Central memory CD4-positive, alpha-beta T cell (primary cell): ENCODE measurements around the gene RASSF8.
A peak's percentile ranks its signal among the peaks of the same experiment; 100 is the strongest.

Experiments used
- DNase-seq: peaks from one replicate; pipeline ENCODE4 v3.0.0; 2022

RASSF8 gene

GRCh38 chr12:26112703-26113147 is 154.2 kb downstream of the RASSF8 start:
- no peak for DNase-seq

DNA sequence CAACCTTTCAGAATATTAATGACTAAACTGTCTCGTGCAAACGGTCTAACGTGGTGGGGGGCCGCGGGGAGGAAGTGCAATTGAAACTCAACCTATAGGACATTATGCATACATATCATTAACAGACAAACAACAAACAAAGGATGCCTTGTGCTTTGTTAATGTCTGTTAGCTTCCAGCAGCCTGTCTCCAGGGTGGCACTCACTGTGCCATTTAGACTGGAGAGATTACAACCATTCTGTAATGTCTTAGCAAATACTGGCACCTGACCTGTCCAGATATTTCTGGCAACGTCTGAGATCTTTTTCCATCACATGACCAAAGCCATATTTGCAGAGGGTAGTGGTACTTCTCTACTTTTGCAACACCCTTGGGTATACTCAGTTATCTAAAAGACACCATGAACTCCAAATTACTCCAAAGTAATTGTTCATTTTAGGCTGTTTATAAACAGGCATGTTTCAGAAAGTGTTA is 154.7 kb downstream of the RASSF8 start:
- DNase-seq: no peak

DNA sequence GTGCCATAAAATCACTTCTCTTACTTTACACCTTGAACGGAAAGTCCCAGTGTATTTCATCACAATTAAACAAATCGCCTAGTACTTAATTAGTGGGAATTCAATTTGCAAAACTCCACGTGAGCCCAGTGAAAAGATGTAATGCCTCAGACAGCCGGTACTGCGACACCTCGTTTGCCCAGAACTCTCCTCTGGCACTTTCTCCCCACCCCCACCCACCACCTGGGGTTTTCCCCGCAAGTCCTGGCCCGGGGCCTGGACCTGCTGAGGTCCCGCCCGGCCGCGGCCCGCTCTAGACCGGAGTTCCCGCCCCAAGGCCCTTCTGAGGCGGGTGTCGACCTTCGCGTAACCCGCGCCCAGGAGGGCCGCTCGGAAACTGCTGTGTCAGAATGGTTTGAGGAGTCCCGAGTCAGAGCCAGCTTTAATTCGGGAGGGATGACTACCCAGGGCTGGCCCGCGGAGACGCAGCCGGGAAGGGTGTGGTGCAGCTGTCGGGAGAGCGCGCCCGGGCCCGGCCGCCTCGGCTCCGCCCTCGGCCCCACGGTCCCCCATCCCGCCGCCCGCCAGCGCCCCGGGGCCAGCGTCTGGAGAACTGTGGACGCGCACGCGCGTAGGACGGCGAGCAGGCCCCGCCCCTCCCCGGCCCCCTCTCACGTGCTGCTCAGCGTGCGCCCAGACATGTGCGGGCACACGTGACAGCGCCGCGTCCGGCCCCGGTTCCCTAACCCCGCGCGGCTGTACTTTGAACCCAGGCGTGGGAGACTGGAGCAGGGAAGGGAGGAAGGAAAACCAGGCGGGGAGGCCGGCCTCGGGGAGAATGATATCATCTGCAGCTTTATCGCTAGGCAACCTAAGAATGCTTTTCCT is 155.6 kb downstream of the RASSF8 start:
- DNase-seq: peak; percentile 42

DNA sequence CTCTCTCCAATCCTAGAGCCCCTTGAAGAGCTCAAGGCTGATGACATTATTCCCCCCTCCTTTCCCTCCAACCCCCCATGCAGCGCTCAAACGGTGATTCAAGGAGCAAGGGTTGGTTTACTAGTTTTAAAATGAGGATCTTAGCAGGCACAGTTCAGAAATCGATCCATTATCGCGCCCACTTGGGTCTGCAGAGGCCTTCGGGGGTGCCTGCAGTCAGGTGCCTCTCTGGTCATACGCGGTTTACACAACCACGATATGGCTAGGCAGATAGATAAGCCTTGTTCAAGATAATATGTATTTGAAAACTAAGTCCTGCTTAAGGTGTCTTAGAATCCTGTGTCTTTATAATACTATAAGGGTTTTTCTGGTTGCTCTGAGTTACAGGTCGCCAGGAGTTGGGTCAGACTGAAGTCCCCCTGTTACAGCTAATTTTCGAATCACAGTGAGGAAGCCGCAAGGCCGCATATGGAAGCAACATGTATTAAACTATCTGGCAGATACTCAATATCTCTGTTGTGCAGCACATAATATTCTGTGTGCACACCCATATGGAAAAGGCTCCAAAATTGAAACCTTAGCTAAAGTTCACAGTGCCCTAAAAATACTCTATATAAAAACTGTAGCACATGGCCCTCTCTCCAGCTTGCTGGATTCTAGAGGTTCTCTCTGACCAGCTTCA is 156.4 kb downstream of the RASSF8 start:
- no peak for DNase-seq

DNA sequence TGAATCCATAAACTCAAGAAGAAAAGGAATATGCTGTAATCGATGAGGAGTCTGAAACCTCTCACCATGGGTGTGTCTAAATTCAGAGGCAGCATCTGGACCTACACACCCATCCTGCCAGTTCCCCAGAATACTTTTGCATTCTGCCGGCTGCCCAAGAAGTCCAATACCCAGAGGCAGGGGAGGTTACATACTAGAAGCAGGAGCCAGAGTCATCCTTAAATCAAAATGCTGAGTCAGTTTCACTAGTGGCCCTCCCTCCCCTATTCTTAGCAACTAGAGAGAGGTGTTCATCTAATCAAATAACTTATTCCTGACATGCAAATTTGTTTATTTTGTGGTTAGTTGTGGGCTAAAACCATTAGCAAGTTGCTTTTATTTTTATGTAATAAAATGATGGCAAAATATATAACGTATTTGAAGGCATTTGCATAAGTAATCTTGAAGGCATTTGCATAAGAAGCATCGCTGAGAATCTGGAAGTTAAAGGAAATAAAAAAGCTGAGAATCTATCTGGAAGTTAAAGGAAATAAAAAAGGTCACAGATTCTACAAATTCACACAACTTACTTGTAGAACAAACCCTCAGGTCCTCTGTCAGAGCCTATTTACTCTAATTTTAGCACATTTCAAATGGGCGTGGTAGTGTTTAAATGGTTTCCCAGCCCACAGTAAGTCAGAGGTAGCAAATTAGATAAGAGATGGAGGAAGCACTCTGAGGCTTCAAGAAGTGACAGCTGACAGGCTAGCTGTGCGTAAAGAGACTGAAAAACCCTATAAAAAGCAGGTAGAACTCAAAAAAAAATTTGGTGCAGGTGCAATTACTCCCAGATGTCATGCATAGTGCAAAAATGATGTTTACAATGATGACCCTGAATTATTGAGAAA is 158.6 kb downstream of the RASSF8 start:
- no peak for DNase-seq

DNA sequence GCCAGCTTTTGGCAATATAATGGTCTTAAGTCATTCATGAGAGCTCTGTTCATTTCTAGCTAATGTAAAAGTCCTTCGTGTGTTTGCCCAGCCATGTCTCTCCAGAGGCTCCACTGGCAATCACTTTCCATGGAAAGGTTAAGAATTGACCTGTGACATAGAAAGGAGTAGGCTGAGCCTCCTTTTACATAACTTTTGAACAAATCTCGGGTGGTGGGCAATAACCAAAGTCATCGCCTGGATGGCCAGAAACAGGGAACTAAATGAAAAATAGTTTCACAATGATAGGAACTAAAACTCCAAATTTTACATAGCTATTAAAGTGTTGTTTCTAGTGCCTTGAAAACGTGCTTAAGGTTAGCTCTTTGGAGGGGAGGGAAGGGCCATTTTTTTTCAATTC is 159.8 kb downstream of the RASSF8 start:
- no peak for DNase-seq

DNA sequence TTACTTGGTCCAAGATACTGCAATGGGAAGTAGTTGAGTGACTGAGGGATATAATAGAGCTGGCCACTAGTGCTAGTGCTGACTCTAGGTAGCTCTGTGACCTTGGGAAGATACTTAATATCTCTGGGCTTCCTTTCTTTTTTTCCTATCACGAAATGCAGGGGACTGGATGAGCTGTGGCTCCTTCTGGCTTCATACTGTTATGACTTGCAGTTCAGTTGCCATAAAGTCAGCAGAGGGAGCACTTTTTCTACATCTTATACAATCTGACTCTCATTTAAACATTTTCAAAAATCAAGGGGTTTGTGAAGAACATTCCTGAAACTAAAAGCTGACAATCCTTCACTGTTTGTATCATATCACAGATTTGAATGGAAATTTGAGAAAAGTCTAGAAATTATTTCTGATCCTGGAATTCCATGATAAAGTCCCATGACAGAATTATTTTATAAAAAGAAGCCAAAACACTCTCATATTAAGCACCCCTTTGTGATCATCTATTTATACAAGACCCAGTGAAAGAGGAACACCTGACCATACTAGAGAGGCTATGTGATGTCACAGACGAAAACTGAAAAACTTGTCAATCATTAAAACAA is 161.0 kb downstream of the RASSF8 start:
- DNase-seq: no peak

- no peak for DNase-seq
These were observed 162.2 kb downstream of the RASSF8 start for GRCh38 chr12:26120561-26121274.

- no peak for DNase-seq
These were observed 163.0 kb downstream of the RASSF8 start for GRCh38 chr12:26121323-26122060.

GRCh38 chr12:26122061-26122680 is 163.7 kb downstream of the RASSF8 start:
- DNase-seq: peak; percentile 18

DNA sequence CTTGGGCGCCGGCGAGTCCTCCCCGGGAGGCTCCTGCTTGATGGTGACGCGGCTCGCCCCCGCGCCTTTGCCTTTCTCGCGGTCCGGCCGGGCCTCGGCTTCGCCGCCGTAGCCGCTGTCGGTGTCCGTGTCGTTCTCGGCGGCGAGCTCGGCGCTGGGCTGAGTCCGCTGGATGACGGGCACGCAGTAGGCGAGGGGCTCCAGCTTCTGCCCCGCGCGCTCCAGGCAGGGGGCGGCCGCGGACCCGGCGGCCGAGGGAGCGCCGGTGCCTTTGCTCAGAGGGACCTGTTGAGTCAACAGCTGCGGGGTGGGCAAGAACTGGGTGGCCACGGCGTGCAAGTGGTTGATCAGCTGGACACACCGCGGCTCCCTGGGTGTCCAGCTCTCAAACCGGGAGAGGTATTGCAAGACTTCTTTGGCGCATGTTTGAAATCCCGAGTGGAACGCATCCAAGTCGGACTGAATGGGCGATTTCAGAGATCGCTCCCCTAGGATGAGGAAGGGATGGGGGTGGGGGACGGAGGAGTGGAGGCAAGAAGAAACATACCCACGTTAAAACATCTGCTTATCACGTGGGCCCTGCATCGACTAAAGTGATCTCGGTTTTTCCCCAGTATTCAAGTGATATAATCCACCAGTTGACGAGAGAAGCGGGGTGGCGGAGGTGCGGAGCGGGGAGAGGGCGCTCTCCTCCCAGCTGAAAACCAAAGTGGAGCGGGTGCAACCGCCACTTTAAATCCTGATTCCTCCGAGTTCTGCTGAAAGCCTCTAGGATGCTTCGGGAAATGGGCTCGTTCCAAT is 164.4 kb downstream of the RASSF8 start:
- peak; percentile 8 for DNase-seq

DNA sequence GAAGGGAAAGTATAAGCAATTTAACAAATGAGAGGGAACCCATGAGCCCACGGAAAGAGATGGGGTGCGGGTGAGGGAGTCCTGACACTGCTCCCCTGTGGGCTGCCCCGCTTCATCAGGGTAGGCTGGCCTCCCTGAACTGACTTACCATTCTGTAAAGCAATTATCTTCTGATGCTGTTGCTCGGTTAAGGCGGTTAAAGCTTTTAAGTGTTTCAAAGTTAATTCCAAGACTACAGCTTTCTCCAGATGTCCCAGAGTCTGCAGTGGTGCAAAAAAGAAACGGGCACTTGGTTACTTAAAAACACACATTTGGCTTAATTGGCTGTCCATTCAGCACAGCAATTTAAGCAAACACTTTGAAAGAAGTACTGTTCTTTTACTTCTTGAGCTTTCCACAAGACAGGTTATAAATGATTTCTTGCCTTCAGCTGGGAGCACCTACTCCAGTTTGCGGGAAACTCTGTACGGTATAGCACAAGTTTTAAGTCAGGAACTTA is 165.0 kb downstream of the RASSF8 start:
- no peak for DNase-seq

DNA sequence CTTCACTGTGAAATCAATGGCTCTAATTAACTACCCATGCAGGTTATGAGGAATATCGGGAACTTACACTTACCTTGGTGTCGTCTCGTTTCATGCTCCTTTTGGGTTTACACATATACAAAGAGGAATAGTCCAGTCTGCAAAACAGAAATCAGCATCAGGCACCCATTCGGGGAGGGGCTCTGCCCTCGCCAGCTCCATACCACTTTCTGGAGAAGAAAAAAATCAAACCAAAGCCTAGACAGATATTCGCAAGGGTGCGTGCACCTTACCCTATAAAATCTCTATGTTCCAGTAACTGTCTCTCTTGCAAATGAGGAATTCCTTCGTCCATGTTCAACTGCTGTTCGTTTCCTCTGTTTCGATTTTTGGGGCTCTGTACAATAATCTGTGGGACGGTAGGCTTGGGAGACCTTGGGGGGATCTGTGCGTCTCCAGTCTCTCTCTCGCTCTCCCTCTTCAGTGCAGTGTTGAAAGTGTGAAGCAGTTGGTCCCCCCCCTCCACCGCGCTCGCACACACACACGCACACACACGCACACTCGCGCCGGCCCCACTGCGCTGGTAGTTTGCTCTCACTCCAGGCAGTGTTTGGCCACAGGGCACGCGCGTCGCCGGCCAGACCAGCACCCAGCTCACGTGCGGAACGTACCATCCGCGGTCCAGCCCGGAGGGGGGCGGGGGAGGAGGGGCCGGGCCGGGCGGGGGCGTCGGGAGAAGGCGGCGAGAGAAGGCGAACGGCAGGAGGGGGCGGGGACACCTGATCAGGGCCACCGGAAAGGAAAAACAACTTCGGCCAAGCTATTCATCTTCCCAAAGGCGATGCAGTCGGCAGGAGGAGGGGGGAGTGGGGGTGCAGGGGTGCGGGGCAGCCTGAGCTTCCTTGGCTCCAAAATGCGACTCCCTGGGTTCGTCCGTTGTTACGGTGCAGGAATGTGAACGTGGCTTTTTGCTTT is 166.2 kb downstream of the RASSF8 start, which contains the start of gene BHLHE41:
TSS of gene BHLHE41 (minus strand) at position 592 of the 954 bp plus-strand sequence. CDS start at position 334, 258 bp downstream.
- no peak for DNase-seq

GRCh38 chr12:26125400-26126339 is 167.2 kb downstream of the RASSF8 start:
- DNase-seq: no peak

DNA sequence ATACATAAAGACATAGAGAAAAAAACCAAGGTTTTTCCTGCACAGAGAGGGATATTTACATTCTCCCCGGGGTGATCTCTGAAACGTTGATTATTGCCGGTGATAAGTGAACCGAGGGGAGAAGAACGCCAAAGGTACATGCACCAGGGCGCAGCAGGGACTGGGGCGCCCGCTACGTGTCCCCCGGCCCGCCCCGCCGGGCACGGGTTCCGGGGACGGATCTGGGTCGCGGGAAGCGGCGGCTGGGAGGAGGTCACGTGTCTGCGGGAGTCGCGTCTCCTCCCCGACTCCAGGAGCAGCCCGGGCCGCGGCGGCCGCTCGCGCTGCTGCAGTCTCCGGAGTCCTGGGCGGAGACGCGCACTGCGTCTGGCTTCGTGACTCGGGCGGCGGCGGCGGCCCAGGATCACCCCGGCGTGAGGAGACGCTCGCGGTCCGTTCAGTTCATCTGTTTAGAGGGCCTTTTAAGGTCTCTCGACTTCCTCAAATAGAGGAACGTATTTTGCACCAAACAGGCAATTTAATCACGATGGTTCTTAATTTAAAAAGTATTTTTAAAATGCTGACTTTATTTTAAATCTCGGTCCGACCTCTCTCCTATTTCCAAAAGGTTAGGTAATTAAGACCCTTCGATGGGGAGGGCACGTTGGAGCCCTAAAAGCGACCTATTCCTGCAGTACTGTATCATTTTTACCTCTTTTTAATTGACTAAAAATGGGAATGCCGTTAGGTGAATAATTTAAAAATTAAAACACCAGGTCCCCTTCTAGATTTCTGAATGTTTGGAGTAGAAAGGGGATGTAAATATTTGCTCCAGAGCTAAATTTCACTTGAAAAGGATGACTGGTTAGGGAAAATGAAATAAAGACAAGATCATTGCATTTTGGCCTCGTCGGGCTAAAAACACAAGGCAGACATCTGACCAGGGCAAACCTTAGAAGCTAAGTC is 168.1 kb downstream of the RASSF8 start:
- no peak for DNase-seq

DNA sequence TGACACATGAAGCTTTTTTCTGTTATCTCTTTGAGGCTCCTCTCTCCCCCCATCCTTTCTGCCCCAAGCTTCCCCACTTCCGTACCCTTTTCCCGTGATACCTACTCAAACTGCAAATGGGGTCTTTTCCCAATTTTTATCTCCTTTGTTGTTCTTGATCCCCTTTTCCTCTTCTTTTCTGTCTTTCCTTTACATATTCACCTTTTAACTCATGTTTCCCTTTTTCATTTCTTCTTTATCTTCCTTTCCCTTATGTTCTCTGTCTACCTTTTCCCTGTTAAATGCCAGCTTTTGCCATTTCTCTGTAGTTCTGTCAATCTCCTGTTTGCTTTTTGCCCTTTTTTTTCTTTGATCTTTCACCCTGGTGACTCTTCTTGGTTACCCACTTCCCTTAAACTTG is 168.9 kb downstream of the RASSF8 start:
- no peak for DNase-seq
